ENCODE results near the gene CHST3. TPM values are rescaled to one million over a fixed set of nuclear protein-coding genes. Genes with fewer than 3 reads are reported as not detected.

Gene CHST3
- total RNA-seq, 1 experiment from 2014 or later, result 6.1 TPM

GRCh38 chr10:72006026-72006425 lies 41.8 kb downstream of the CHST3 start:
- Histone ChIP-seq H2AK5ac (ENCODE audit: insufficient read length, low read length) (no peak overlapping the region), H3K4me1 (ENCODE audit: insufficient read depth, low read length) (no peaks in the 10 kb centered on the region), H2AFZ (ENCODE audit: low read length) (no peak overlapping the region), H2BK5ac (ENCODE audit: insufficient read length, low read length) (no peak overlapping the region), H3K79me2 (ENCODE audit: insufficient read depth, low read length) (no peaks in the 10 kb centered on the region), H3K27me3 (ENCODE audit: insufficient read depth, low read length) (no peaks in the 10 kb centered on the region), H3K18ac (ENCODE audit: insufficient read length, low read depth, low read length) (no peak overlapping the region), H3K9me3 (ENCODE audit: control insufficient read depth, low read depth, low read length) (no peaks in the 10 kb centered on the region), H2BK120ac (ENCODE audit: low read depth, low read length, poor library complexity, severe bottlenecking) (no peak overlapping the region), H2BK15ac (ENCODE audit: low read depth, low read length) (no peak overlapping the region), H2BK12ac (ENCODE audit: insufficient read length, low read depth, low read length) (no peak overlapping the region), H4K20me1 (ENCODE audit: control insufficient read depth, insufficient read depth, insufficient read length) (no peaks in the 10 kb centered on the region), H3K56ac (ENCODE audit: insufficient read length, low read depth, low read length) (no peak overlapping the region), H2BK20ac (ENCODE audit: low read depth, low read length, poor library complexity, severe bottlenecking) (no peak overlapping the region), H3T11ph (ENCODE audit: low read length) (no peak overlapping the region), H3K79me1 (ENCODE audit: insufficient read depth, low read depth, low read length, poor library complexity, severe bottlenecking) (no peaks in the 10 kb centered on the region), H3K4me2 (ENCODE audit: insufficient read depth, insufficient read length, low read length) (no peak overlapping the region), H3K27ac (ENCODE audit: insufficient read length, low read depth, low read length) (no peak overlapping the region), H3K14ac (ENCODE audit: insufficient read depth, low read length) (no peak overlapping the region), H3K9ac (ENCODE audit: extremely low read depth, insufficient read length, low read length) (no peak overlapping the region), H4K91ac (ENCODE audit: insufficient read length, low read depth, low read length) (no peak overlapping the region), H4K5ac (ENCODE audit: insufficient read length, low read depth, low read length) (no peak overlapping the region), H3K23me2 (ENCODE audit: insufficient read length, low read depth, low read length, poor library complexity, severe bottlenecking) (no peaks in the 10 kb centered on the region), H3K4ac (ENCODE audit: low read depth, low read length) (no peak overlapping the region), H3K23ac (ENCODE audit: insufficient read length, low read depth, low read length) (no peak overlapping the region), H4K8ac (replicated peaks; ENCODE audit: insufficient read length, low read depth, low read length) (no peak overlapping the region)
- Mint-ChIP-seq H3K9me3 (no peaks in the 10 kb centered on the region), H3K27ac (no peak overlapping the region), H3K4me1 (peaks cover 2 to 3% of the 10 kb centered on the region in 2 experiments), H3K36me3 (ENCODE audit: insufficient read depth in 1 of 3, low read depth in 3 of 3) (peaks cover 0 to 8% (median 2%) of the 10 kb centered on the region in 3 experiments; a peak in 2 of 7 replicates), H3K27me3 (ENCODE audit: low read depth) (no peaks in the 10 kb centered on the region), H3K4me3 (no peak overlapping the region)
- no peak for TF ChIP-seq CTCF (conservative IDR thresholded peaks at IDR 0.05)
- DNase-seq, result no peak
- WGBS (ENCODE audit: extremely low coverage, insufficient read length, low lambda C conversion rate), result no CpG with 5 or more reads among the region's 3 CpGs

Measured in H9 (cell line).